SH-SY5Y (cell line): ENCODE results near the gene VSTM2B.

ENCODE experiments used
- GATA2 ChIP-seq: IDR thresholded peaks from 2 replicates; pipeline ENCODE4 v1.6.1; 2011; ENCODE audit warnings: mild to moderate bottlenecking, low read depth, low read length
- GATA3 ChIP-seq: IDR thresholded peaks from 2 replicates; pipeline ENCODE4 v1.6.1; 2011; ENCODE audit warnings: low read depth, mild to moderate bottlenecking, low read length, moderate library complexity

GRCh38 chr19:29596885-29597525 lies 71.2 kb downstream of the VSTM2B start:
- TF ChIP-seq GATA3 (no peak), GATA2 (no peak)
